ENCODE measurements around the gene ATXN7L1. TPM values are rescaled to one million over a fixed set of nuclear protein-coding genes. Genes with fewer than 3 reads are reported as not detected.

Gene ATXN7L1
- total RNA-seq, 1 experiment from 2014 or later: 29.9 TPM

DNA sequence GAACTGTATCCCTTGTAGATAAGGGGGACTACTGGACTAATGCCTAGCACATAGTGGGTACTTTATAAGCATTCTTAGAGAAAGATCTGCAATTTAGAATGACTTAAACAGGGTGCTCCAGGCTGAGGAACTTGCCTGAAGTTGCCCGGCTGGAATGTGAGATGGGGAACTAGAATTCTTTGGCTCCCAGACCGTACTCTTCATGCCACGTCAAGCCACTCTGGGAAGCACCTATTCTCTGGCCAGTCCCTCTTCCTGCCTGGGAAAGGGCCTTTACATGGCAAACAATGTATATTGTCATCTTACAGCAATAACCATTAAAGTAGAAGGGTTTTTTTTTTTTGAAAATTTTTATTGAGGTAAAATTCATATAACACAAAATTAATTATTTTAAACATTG is 34.5 kb downstream of the ATXN7L1 start:
- CTCF ChIA-PET: no interaction called here
- H3K36me3 ChIP-seq (ENCODE audit: insufficient read depth, low read length, poor library complexity, severe bottlenecking): no peaks in the 10 kb centered on the region
- H3K27ac ChIP-seq (ENCODE audit: low read depth, low read length, poor library complexity, severe bottlenecking): no peak overlapping the region
- no peaks in the 10 kb centered on the region for H3K27me3 ChIP-seq (replicated peaks; ENCODE audit: insufficient read depth, low read depth, low read length, poor library complexity)
- TF ChIP-seq EZH2 (IDR thresholded peaks at IDR 0.05; ENCODE audit: borderline replicate concordance, low read depth, low read length, poor library complexity, severe bottlenecking): no peak
- TF ChIP-seq, protein P1, sequence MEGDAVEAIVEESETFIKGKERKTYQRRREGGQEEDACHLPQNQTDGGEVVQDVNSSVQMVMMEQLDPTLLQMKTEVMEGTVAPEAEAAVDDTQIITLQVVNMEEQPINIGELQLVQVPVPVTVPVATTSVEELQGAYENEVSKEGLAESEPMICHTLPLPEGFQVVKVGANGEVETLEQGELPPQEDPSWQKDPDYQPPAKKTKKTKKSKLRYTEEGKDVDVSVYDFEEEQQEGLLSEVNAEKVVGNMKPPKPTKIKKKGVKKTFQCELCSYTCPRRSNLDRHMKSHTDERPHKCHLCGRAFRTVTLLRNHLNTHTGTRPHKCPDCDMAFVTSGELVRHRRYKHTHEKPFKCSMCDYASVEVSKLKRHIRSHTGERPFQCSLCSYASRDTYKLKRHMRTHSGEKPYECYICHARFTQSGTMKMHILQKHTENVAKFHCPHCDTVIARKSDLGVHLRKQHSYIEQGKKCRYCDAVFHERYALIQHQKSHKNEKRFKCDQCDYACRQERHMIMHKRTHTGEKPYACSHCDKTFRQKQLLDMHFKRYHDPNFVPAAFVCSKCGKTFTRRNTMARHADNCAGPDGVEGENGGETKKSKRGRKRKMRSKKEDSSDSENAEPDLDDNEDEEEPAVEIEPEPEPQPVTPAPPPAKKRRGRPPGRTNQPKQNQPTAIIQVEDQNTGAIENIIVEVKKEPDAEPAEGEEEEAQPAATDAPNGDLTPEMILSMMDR (conservative IDR thresholded peaks at IDR 0.05; ENCODE audit: low read depth, low read length): no peak
- peaks cover 9% of the 10 kb centered on the region for H3K4me1 ChIP-seq (ENCODE audit: insufficient read depth, low read length, poor library complexity, severe bottlenecking)
- intact Hi-C loops (cut with micrococcal nuclease; ENCODE audit: unreplicated experiment): no loop called here
- no peak for DNase-seq (ENCODE audit: low spot score)
- POLR2A ChIA-PET (ENCODE audit: low non-redundant PET): no interaction called here
- H3K4me3 ChIP-seq (ENCODE audit: low read depth, low read length, poor library complexity, severe bottlenecking): no peak overlapping the region
- no peaks in the 10 kb centered on the region for H3K9me3 ChIP-seq (ENCODE audit: low read depth, low read length, poor library complexity, severe bottlenecking)
- BruUV-seq (replicated peaks): no TSS peak

DNA sequence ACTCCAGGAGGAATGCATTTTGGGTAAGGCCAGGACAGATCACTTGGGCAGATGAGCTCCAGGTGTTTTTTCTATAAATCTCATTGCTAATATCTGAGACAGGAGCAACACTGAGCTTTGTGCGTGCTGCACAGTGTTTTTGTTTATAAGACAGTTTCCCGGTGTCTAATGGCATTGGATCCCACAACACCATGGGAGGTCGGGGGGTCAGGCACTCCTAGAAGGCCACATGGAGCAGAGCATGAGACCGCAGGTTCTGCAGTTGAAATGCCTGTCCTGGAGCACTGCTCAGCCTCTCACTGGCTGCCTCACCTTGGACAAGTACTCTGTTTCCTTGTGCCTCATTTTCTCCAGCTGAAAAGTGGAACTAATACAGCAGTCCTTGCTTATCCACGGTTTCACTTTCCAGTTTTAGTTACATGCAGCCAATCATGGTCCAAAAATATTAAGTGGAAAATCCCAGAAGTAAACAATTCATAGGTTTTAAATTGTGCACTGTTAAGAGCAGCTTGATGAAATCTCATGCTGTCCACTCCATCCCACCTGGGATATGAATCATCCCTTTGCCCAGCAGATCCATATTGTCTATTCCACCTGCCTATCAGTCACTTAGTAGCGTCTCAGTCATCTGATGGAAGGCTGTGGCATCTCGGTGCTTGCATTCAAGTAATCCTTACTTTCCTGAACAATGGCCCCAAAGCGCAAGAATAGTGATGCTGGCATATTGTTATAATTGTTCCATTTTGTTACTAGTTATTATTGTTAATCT is 35.2 kb downstream of the ATXN7L1 start:
- H3K36me3 ChIP-seq (ENCODE audit: insufficient read depth, low read length, poor library complexity, severe bottlenecking): no peaks in the 10 kb centered on the region
- BruUV-seq (replicated peaks): no TSS peak
- DNase-seq (ENCODE audit: low spot score): no peak
- no peaks in the 10 kb centered on the region for H3K27me3 ChIP-seq (replicated peaks; ENCODE audit: insufficient read depth, low read depth, low read length, poor library complexity)
- H3K4me3 ChIP-seq (ENCODE audit: low read depth, low read length, poor library complexity, severe bottlenecking): no peak overlapping the region
- H3K4me1 ChIP-seq (ENCODE audit: insufficient read depth, low read length, poor library complexity, severe bottlenecking): peaks cover 9% of the 10 kb centered on the region
- ChIA-PET CTCF (no interaction called here), POLR2A (ENCODE audit: low non-redundant PET) (no interaction called here)
- H3K27ac ChIP-seq (ENCODE audit: low read depth, low read length, poor library complexity, severe bottlenecking): no peak overlapping the region
- TF ChIP-seq, protein P1 (conservative IDR thresholded peaks at IDR 0.05; ENCODE audit: low read depth, low read length): no peak
- no peak for TF ChIP-seq EZH2 (IDR thresholded peaks at IDR 0.05; ENCODE audit: borderline replicate concordance, low read depth, low read length, poor library complexity, severe bottlenecking)
- intact Hi-C loops (cut with micrococcal nuclease; ENCODE audit: unreplicated experiment): no loop called here
- no peaks in the 10 kb centered on the region for H3K9me3 ChIP-seq (ENCODE audit: low read depth, low read length, poor library complexity, severe bottlenecking)

DNA sequence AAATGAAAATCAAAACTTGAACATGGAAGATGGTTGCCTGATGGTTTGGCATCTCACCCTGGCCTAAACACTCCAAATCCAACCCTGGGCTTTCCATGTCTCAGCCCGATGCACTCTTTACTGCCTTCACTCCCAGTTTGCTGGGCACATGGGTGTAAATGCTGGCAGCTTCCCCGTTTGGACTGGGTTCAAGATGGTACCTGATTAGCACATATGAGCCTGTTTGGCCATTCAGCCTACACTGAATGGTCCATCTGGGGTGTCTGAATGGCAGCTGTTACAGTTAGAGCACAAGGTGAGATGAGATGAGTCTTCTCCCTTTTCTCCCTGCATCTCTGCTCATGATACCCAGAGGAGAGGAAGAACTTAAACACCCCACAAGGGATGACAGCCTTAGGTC is 37.1 kb downstream of the ATXN7L1 start:
- Histone ChIP-seq H3K4me3 (ENCODE audit: low read depth, low read length, poor library complexity, severe bottlenecking) (no peak overlapping the region), H3K27ac (ENCODE audit: low read depth, low read length, poor library complexity, severe bottlenecking) (no peak overlapping the region), H3K4me1 (ENCODE audit: insufficient read depth, low read length, poor library complexity, severe bottlenecking) (peaks cover 9% of the 10 kb centered on the region), H3K9me3 (ENCODE audit: low read depth, low read length, poor library complexity, severe bottlenecking) (no peaks in the 10 kb centered on the region), H3K27me3 (replicated peaks; ENCODE audit: insufficient read depth, low read depth, low read length, poor library complexity) (no peaks in the 10 kb centered on the region), H3K36me3 (ENCODE audit: insufficient read depth, low read length, poor library complexity, severe bottlenecking) (no peaks in the 10 kb centered on the region)
- intact Hi-C loops (cut with micrococcal nuclease; ENCODE audit: unreplicated experiment): no loop called here
- DNase-seq (ENCODE audit: low spot score): no peak
- ChIA-PET CTCF (interaction anchor here (0.5 kb wide), 1 partner anchor 409 kb away, joined by 3 read pairs; no protein-coding TSS in a partner anchor), POLR2A (ENCODE audit: low non-redundant PET) (no interaction called here)
- no peak for TF ChIP-seq EZH2 (IDR thresholded peaks at IDR 0.05; ENCODE audit: borderline replicate concordance, low read depth, low read length, poor library complexity, severe bottlenecking)
- TF ChIP-seq, protein P1 (conservative IDR thresholded peaks at IDR 0.05; ENCODE audit: low read depth, low read length): no peak
- BruUV-seq (replicated peaks): no TSS peak
